ENCODE results near the gene MT1M.

MT1M gene

DNA sequence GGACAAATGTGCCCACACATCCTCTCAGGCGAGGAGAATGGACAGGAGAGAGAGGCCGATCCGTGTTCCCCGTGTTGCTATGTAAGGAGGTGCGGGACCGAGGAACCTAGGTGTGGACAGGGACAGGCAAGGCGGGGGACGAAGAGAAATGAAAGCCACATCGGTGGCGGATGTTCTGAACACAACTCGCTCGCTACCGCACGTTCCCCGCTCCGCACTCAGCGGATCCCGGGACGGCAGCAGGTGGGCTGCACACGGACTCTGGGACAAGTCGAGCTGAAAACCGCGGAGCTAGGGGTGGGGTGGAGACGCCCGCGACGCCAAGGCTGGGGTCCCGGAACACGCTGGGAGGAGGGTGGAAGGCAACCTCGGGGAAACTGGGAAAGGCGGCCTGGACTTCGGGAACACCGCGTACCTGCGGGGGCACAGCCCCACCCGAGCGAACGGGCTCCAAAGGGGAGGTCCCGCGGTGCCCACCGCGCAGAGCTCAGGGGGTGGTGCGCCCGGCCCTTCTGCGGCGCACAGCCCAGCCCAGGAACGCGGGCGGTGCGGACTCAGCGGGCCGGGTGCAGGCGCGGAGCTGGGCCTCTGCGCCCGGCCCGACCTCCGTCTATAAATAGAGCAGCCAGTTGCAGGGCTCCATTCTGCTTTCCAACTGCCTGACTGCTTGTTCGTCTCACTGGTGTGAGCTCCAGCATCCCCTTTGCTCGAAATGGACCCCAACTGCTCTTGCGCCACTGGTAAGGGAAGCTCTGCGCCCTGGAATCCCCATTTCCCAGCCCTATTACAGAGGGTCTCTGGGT, 7.1 kb upstream of the MT1M start, which contains the start of gene MT1E:
Gene MT1E, plus strand, starts transcription at position 642 of the 803 bp plus-strand sequence. Its CDS starts 71 bp downstream, at position 713.
- CTCF ChIA-PET = interaction anchor here (0.7 kb wide), 1 partner anchor 48 kb away, joined by 3 read pairs; no protein-coding TSS in a partner anchor

DNA sequence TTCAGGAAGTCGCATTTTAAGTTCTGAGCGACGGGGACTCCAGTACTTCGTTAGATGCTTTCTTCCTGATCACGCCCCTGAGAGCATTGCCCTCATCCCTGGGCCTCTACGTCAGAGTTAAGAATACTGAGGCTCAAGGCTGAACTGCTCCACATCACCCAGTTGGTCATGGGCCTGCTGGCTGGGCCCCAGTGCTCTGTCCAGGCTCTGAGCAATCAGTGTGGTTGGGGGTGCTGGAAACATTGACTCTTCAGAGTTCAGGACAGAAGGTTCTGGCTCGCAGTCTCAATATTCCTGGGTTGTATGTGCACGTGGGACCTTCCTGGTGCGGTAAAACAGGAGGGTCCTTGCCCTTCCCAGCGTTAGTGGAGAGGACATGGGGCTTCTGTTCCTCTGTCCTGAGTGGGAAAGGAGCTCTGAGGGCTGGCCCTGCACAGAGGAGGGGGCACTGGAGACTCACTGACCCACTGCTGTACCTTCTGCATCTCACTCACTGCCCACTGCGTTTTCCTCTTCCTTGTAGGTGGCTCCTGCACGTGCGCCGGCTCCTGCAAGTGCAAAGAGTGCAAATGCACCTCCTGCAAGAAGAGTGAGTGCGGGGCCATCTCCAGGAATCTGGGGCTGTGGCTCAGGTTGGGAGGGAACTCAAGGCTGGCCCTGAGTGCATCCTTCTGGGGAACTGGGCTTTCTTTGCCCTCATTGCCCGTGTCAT, 6.4 kb upstream of the MT1M start:
- ChIA-PET CTCF (interaction anchor here (0.7 to 1.3 kb wide), 2 partner anchors 8 to 76 kb away, joined by 4 read pairs; no protein-coding TSS in a partner anchor), POLR2A (interaction anchor here (1.4 to 2.6 kb wide), 2 partner anchors 16 to 18 kb away, joined by 5 to 8 read pairs; partner anchors contain the start of gene MT2A)
- Histone ChIP-seq H3K27ac (ENCODE audit: extremely low read depth, low read depth, low read length) (no peak overlapping the region), H3K36me3 (ENCODE audit: control insufficient read depth in 2 of 2, insufficient read depth in 1 of 2, low read length in 2 of 2) (no peaks in the 10 kb centered on the region), H3K9me3 (ENCODE audit: control insufficient read depth, insufficient read depth, low read depth, low read length) (no peaks in the 10 kb centered on the region), H3K4me1 (ENCODE audit: control insufficient read depth, insufficient read depth, low read length) (no peaks in the 10 kb centered on the region; the same call in 1 of the 2 replicates), H3K4me3 (ENCODE audit: low read depth, low read length) (no peak overlapping the region)
- TF ChIP-seq, protein P1, sequence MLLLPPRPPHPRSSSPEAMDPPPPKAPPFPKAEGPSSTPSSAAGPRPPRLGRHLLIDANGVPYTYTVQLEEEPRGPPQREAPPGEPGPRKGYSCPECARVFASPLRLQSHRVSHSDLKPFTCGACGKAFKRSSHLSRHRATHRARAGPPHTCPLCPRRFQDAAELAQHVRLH (tag by site-specific recombination; IDR thresholded peaks at IDR 0.05) = no peak
- TF ChIP-seq ZNF561 (tag by site-specific recombination; IDR thresholded peaks at IDR 0.05; ENCODE audit: borderline replicate concordance) = no peak
- no peak for TF ChIP-seq ZNF324 (tag by site-specific recombination; IDR thresholded peaks at IDR 0.05)
- no peak for TF ChIP-seq ZNF132 (tag by site-specific recombination; IDR thresholded peaks at IDR 0.05; ENCODE audit: borderline replicate concordance)
- no peak for TF ChIP-seq ZNF433 (tag by site-specific recombination; IDR thresholded peaks at IDR 0.05; ENCODE audit: low read depth)
- TF ChIP-seq FEZF1 (tag by site-specific recombination; IDR thresholded peaks at IDR 0.05) = no peak
- no peak for TF ChIP-seq ZNF266 (tag by site-specific recombination; IDR thresholded peaks at IDR 0.05; ENCODE audit: low read depth)
- TF ChIP-seq KLF7 (tag by site-specific recombination; IDR thresholded peaks at IDR 0.05; ENCODE audit: borderline replicate concordance) = no peak
- TF ChIP-seq ZNF654 (tag by site-specific recombination; IDR thresholded peaks at IDR 0.05; ENCODE audit: low read depth) = no peak
- no peak for TF ChIP-seq ZSCAN16 (tag by site-specific recombination; IDR thresholded peaks at IDR 0.05)
- no peak for TF ChIP-seq ZFHX2 (tag by site-specific recombination; conservative IDR thresholded peaks at IDR 0.05)
- TF ChIP-seq TRIM28 (IDR thresholded peaks at IDR 0.05; ENCODE audit: borderline replicate concordance, low read length) = no peak
- no peak for TF ChIP-seq KLF16 (tag by site-specific recombination; IDR thresholded peaks at IDR 0.05)
- no peak for TF ChIP-seq ZNF335 (tag by site-specific recombination; conservative IDR thresholded peaks at IDR 0.05)
- TF ChIP-seq ZNF558 (tag by site-specific recombination; IDR thresholded peaks at IDR 0.05) = no peak
- no peak for TF ChIP-seq ZNF473 (tag by site-specific recombination; IDR thresholded peaks at IDR 0.05)
- TF ChIP-seq, protein P2, sequence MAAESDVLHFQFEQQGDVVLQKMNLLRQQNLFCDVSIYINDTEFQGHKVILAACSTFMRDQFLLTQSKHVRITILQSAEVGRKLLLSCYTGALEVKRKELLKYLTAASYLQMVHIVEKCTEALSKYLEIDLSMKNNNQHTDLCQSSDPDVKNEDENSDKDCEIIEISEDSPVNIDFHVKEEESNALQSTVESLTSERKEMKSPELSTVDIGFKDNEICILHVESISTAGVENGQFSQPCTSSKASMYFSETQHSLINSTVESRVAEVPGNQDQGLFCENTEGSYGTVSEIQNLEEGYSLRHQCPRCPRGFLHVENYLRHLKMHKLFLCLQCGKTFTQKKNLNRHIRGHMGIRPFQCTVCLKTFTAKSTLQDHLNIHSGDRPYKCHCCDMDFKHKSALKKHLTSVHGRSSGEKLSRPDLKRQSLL (tag by site-specific recombination; IDR thresholded peaks at IDR 0.05) = no peak
- TF ChIP-seq, protein P3, sequence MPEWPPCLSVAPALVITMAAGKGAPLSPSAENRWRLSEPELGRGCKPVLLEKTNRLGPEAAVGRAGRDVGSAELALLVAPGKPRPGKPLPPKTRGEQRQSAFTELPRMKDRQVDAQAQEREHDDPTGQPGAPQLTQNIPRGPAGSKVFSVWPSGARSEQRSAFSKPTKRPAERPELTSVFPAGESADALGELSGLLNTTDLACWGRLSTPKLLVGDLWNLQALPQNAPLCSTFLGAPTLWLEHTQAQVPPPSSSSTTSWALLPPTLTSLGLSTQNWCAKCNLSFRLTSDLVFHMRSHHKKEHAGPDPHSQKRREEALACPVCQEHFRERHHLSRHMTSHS (tag by site-specific recombination; IDR thresholded peaks at IDR 0.05) = no peak

More for the DNA sequence above, 7.1 kb upstream of the MT1M start, which contains the start of gene MT1E:
- Histone ChIP-seq H3K4me3 (ENCODE audit: low read depth, low read length) (no peak within 1 kb of the TSS), H3K27ac (ENCODE audit: extremely low read depth, low read depth, low read length) (no peak within 1 kb of the TSS), H3K36me3 (ENCODE audit: control insufficient read depth in 2 of 2, insufficient read depth in 1 of 2, low read length in 2 of 2) (no peaks in the 10 kb centered on the region), H3K4me1 (ENCODE audit: control insufficient read depth, insufficient read depth, low read length) (no peaks in the 10 kb centered on the region; the same call in 1 of the 2 replicates), H3K9me3 (ENCODE audit: control insufficient read depth, insufficient read depth, low read depth, low read length) (no peaks in the 10 kb centered on the region)
- no peak for TF ChIP-seq MYNN (tag by site-specific recombination; IDR thresholded peaks at IDR 0.05; ENCODE audit: borderline replicate concordance)
- no peak for TF ChIP-seq ZNF473 (tag by site-specific recombination; IDR thresholded peaks at IDR 0.05)
- no peak for TF ChIP-seq ZNF157 (tag by site-specific recombination; IDR thresholded peaks at IDR 0.05)
- POLR2A ChIA-PET = interaction anchor here (1.4 to 2.6 kb wide), 2 partner anchors 15 to 17 kb away, joined by 5 to 8 read pairs; partner anchors contain the start of gene MT2A
